ENCODE data around the gene CNTNAP2.

CNTNAP2 gene

DNA sequence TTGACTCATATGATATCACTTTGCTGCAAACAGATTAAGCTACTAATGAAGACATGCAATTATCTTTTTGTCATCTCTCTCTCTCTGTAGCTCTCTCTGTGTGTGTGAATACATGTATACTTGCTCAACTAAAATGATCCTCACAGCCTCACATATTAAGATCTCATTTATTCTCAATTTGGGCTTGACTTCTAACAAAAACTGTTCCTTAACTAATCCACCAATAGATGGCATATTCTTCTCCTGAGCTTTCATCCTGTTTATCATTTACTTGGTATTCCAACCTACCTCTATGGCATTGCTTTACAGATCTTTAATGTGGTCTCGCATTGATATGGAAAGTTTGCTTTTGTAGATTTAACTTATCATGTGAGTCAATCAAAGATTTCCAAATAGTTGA lies 540.4 kb downstream of the CNTNAP2 start:
- in situ Hi-C loops (cut with HindIII; ENCODE audit: low pct_unique_long_range_greater_than_20kb, low sequenced_read_pairs) = no loop called here
- TF ChIP-seq JUND (IDR thresholded peaks at IDR 0.05; ENCODE audit: low read depth) = no peak
- DNase-seq (ENCODE audit: low read depth in 1 of 2, low spot score in 1 of 2) = no peak

- TF ChIP-seq JUND (IDR thresholded peaks at IDR 0.05; ENCODE audit: low read depth) = no peak
- in situ Hi-C loops (cut with HindIII; ENCODE audit: low pct_unique_long_range_greater_than_20kb, low sequenced_read_pairs) = no loop called here
Observed at GRCh38 chr7:146658604-146659003, 542.0 kb downstream of the CNTNAP2 start.

DNA sequence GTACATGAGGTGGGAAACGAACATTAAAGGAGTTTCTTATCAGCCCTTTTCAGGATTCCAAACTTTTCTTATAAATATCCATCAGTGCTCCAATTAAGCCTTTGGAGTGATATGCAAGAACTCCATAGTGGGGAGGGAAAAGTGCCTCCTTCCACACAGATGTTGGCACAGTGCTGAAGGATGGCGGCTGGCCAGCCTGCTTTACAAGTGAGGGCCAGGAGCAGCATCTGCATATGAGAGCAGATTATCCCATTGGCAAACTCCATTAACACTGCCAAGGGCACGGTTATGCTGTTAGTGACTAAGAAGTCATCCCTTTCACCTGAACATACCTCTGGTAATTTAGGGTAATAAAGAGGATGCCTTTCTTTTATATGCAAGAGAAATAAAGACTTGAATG lies 543.1 kb downstream of the CNTNAP2 start:
- no peak for TF ChIP-seq JUND (IDR thresholded peaks at IDR 0.05; ENCODE audit: low read depth)
- in situ Hi-C loops (cut with HindIII; ENCODE audit: low pct_unique_long_range_greater_than_20kb, low sequenced_read_pairs) = no loop called here
- no peak for DNase-seq (ENCODE audit: low read depth in 1 of 2, low spot score in 1 of 2)

More at GRCh38 chr7:146658604-146659003, 542.0 kb downstream of the CNTNAP2 start:
- DNase-seq (ENCODE audit: low read depth in 1 of 2, low spot score in 1 of 2) = no peak

DNA sequence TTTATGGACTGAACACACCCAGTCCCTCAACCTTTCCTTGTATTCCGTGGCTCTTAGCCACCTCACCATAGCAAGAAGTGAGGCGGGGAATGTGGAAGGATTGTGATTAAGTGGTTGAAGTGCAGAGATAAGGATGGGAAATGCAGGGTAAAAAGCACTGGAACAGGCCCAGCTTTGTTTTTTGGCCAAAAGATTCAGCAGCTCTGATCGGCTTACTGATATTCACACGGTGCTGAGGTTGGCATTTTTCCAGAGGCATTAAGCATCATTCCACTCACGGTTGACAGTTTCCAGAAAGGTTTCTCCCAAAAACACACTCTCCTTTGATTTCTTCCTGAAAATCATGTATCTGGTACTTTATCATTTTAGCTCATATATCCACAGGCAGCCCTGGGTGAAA lies 544.2 kb downstream of the CNTNAP2 start:
- TF ChIP-seq JUND (IDR thresholded peaks at IDR 0.05; ENCODE audit: low read depth) = no peak
- in situ Hi-C loops (cut with HindIII; ENCODE audit: low pct_unique_long_range_greater_than_20kb, low sequenced_read_pairs) = no loop called here
- DNase-seq (ENCODE audit: low read depth in 1 of 2, low spot score in 1 of 2) = no peak

- in situ Hi-C loops (cut with HindIII; ENCODE audit: low pct_unique_long_range_greater_than_20kb, low sequenced_read_pairs) = no loop called here
- no peak for TF ChIP-seq JUND (IDR thresholded peaks at IDR 0.05; ENCODE audit: low read depth)
- DNase-seq (ENCODE audit: low read depth in 1 of 2, low spot score in 1 of 2) = no peak
Observed at GRCh38 chr7:146661435-146661834, 544.8 kb downstream of the CNTNAP2 start.

- TF ChIP-seq JUND (IDR thresholded peaks at IDR 0.05; ENCODE audit: low read depth) = no peak
- in situ Hi-C loops (cut with HindIII; ENCODE audit: low pct_unique_long_range_greater_than_20kb, low sequenced_read_pairs) = no loop called here
- DNase-seq (ENCODE audit: low read depth in 1 of 2, low spot score in 1 of 2) = no peak
Observed at GRCh38 chr7:146661929-146662328, 545.3 kb downstream of the CNTNAP2 start.

DNA sequence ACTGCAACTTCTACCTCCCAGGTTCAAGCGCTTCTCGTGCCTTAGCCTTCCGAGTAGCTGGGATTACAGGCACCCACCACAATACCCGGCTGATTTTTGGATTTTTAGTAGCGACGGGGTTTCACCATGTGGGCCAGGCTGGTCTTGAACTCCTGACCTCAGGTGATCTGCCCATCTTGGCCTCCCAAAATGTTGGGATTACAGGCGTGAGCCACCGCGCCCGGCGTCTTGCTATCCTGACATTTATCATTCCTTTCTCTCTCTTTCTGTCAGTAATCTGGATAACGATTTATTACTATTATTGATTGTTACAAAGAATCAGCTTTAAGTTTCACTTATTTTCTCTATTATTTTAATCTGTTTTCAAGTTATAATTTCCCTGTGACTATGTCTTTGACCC lies 548.4 kb downstream of the CNTNAP2 start:
- TF ChIP-seq JUND (IDR thresholded peaks at IDR 0.05; ENCODE audit: low read depth) = no peak
- DNase-seq (ENCODE audit: low read depth in 1 of 2, low spot score in 1 of 2) = no peak
- in situ Hi-C loops (cut with HindIII; ENCODE audit: low pct_unique_long_range_greater_than_20kb, low sequenced_read_pairs) = no loop called here

DNA sequence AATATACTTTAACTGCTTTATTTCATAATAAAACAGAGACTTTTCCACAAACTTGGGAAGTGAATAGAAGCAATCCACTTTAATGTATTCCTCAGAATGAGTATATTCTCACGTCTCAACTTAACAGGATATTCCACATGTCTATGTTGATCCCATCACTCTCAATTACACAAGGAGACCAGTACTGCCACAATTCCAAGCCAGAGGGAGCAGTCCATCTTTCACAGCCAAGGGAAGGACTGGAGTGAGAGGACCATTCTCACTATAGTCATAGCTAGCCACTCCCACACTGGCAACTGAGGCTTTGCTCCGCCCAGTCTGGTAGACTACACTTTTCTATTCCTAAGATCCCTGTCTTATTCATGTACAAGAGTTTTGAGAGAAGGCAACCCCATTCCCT lies 553.9 kb downstream of the CNTNAP2 start:
- in situ Hi-C loops (cut with HindIII; ENCODE audit: low pct_unique_long_range_greater_than_20kb, low sequenced_read_pairs) = no loop called here
- TF ChIP-seq JUND (IDR thresholded peaks at IDR 0.05; ENCODE audit: low read depth) = no peak
- DNase-seq (ENCODE audit: low read depth in 1 of 2, low spot score in 1 of 2) = no peak

DNA sequence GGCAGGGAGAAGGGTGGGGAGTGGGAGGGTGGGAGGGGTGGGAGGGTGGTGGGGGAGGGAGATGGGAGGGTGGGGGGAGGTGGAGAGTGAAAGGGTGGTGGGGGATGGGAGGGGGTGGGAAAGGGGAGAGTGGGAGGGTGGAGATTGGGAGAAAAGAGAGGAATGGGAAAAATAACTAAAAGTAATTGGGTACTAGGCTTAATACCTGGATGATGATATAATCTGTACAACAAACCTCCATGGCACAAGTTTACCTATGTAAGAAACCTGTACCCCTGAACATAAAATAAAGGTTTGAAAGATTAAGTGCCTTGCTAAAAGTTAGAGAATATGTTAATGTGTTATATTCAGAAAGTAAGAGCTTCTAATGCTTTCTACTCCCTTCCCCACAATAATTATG lies 564.9 kb downstream of the CNTNAP2 start:
- in situ Hi-C loops (cut with HindIII; ENCODE audit: low pct_unique_long_range_greater_than_20kb, low sequenced_read_pairs) = no loop called here
- DNase-seq (ENCODE audit: low read depth in 1 of 2, low spot score in 1 of 2) = no peak
- TF ChIP-seq JUND (IDR thresholded peaks at IDR 0.05; ENCODE audit: low read depth) = no peak

GRCh38 chr7:146683439-146683838 lies 566.8 kb downstream of the CNTNAP2 start:
- in situ Hi-C loops (cut with HindIII; ENCODE audit: low pct_unique_long_range_greater_than_20kb, low sequenced_read_pairs) = no loop called here
- no peak for TF ChIP-seq JUND (IDR thresholded peaks at IDR 0.05; ENCODE audit: low read depth)
- DNase-seq (ENCODE audit: low read depth in 1 of 2, low spot score in 1 of 2) = no peak

DNA sequence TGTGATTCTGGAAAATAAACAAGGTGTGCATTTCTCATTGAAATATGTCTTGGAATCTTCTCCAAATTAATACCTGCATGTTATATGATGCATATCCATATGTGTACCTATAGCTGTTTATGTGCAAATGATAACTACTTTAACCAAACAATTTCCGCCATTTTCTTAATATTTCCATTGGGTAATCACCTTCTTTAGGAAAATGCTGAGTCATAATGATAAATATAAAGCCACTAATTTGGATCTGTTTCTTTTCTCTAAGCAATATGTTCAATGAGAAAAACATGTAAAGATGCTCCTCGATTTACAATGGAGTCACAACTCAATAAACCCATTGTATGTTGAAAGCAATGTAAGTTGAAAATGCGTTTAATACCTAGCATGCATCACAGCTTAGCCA lies 574.4 kb downstream of the CNTNAP2 start:
- TF ChIP-seq JUND (IDR thresholded peaks at IDR 0.05; ENCODE audit: low read depth) = no peak
- no peak for DNase-seq (ENCODE audit: low read depth in 1 of 2, low spot score in 1 of 2)
- in situ Hi-C loops (cut with HindIII; ENCODE audit: low pct_unique_long_range_greater_than_20kb, low sequenced_read_pairs) = no loop called here

DNA sequence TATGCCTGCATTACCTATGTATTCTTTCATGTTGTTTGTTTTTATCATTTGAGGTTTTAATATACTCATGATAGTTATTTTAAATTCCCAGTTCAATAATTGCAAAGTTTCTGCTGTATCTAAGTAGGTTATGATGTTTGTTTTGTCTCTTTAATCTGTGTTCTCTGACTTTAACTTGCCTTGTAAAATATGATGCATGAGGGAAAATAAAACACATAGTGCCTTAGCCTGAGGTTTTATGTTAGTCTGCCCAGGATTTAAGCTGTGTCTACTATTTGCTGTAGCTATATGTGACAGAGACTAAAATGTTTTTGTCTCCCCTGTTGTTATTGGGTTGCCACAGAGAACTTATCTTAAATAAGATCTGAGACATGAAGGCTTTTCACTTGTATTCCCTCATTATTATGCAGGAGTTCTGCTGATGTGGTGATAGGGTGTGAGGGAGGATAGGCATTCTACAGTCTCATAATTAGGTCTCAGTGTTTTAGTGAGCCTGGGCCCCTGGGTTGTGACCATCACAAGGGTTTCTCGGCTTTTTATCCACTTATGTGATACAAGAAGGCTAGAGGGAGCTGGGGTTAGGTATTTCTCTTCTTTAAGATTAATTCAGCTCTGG lies 582.5 kb downstream of the CNTNAP2 start:
- in situ Hi-C loops (cut with HindIII; ENCODE audit: low pct_unique_long_range_greater_than_20kb, low sequenced_read_pairs) = no loop called here
- DNase-seq (ENCODE audit: low read depth in 1 of 2, low spot score in 1 of 2) = no peak

DNA sequence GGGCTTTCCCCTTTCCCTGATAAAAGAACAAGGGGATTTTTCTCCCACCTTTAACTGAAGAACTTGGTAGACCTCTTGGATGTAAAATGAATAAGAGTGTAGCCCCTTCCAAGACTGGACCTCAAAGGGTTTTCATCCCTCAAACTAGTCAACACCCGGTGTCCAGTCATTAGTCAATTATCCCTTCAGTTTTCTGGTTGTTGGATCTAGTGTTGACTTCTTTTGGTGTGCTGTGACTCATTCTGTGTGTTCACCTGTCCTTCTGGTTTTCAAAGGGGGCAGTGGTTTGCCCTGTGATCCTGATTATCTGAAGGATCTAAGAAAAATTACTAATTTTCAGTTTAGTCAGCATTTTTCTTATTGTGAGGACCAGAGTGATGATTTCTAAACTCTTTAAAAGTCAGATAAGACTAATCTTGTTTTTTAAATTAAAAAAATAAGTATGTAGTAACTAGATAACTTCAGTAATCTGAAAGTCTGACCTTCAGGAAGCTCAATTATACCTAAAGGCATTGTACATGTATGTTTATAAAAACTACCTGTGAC lies 583.5 kb downstream of the CNTNAP2 start:
- no peak for TF ChIP-seq JUND (IDR thresholded peaks at IDR 0.05; ENCODE audit: low read depth)
- no peak for DNase-seq (ENCODE audit: low read depth in 1 of 2, low spot score in 1 of 2)
- in situ Hi-C loops (cut with HindIII; ENCODE audit: low pct_unique_long_range_greater_than_20kb, low sequenced_read_pairs) = no loop called here

More for the DNA sequence above, 582.5 kb downstream of the CNTNAP2 start:
- TF ChIP-seq JUND (IDR thresholded peaks at IDR 0.05; ENCODE audit: low read depth) = no peak

- DNase-seq (ENCODE audit: low read depth in 1 of 2, low spot score in 1 of 2) = no peak
- in situ Hi-C loops (cut with HindIII; ENCODE audit: low pct_unique_long_range_greater_than_20kb, low sequenced_read_pairs) = no loop called here
- TF ChIP-seq JUND (IDR thresholded peaks at IDR 0.05; ENCODE audit: low read depth) = no peak
Observed at GRCh38 chr7:146701166-146701565, 584.6 kb downstream of the CNTNAP2 start.

All from T47D (cell line).